Loucy (cell line): ENCODE results near the gene RAPH1.
"Not testable (repeated sequence)": the region's sequence is repeated elsewhere in the genome, so short reads cannot be mapped to it uniquely, and the experiment has no call there.

ENCODE experiments used
- H2AFZ ChIP-seq: fragments of 200-600 bp; sonication (generic); 2 replicates; pipeline ENCODE4 v1.6.0; 2016; ENCODE audit warnings: antibody characterized with exemption, mild to moderate bottlenecking, low read length, moderate library complexity
- H3F3A ChIP-seq: fragments of 200-600 bp; 2 replicates; pipeline ENCODE4 v1.6.0; 2016; ENCODE audit warnings: antibody characterized with exemption, low read depth, mild to moderate bottlenecking
- H3K27me3 ChIP-seq: fragments of 200-600 bp; sonication (generic); 2 replicates; pipeline ENCODE4 v1.6.1; 2014; ENCODE audit warnings: low read length, mild to moderate bottlenecking; ENCODE audit not compliant: insufficient read depth, poor library complexity, severe bottlenecking
- H3K36me3 ChIP-seq: fragments of 200-600 bp; sonication (generic); 2 replicates; pipeline ENCODE4 v1.6.1; 2016; ENCODE audit warnings: low read length; ENCODE audit not compliant: insufficient read depth
- H3K4me1 ChIP-seq: fragments of 200-600 bp; sonication (generic); 2 replicates; pipeline ENCODE4 v1.5.1; 2014; ENCODE audit warnings: low read length, mild to moderate bottlenecking; ENCODE audit not compliant: insufficient read depth, poor library complexity, severe bottlenecking
- H3K4me2 ChIP-seq: fragments of 200-600 bp; sonication (generic); 2 replicates; pipeline ENCODE4 v1.6.0; 2014; ENCODE audit warnings: antibody characterized with exemption, low read length, low read depth, mild to moderate bottlenecking; ENCODE audit not compliant: poor library complexity, severe bottlenecking
- H3K4me3 ChIP-seq: fragments of 200-600 bp; sonication (generic); 2 replicates; pipeline ENCODE4 v1.5.1; 2014; ENCODE audit warnings: low read length, mild to moderate bottlenecking, mixed read lengths; ENCODE audit not compliant: poor library complexity, severe bottlenecking
- H3K79me2 ChIP-seq: fragments of 200-600 bp; sonication (generic); 2 replicates; pipeline ENCODE4 v1.6.1; 2014; ENCODE audit warnings: low read length; ENCODE audit not compliant: insufficient read depth
- H3K9ac ChIP-seq: fragments of 200-600 bp; sonication (generic); 2 replicates; pipeline ENCODE4 v1.6.0; 2014; ENCODE audit warnings: mild to moderate bottlenecking, low read depth, low read length, moderate library complexity; ENCODE audit not compliant: poor library complexity, severe bottlenecking
- H3K9me2 ChIP-seq: fragments of 200-600 bp; sonication (generic); replicated peaks from 2 replicates; pipeline ENCODE4 v1.6.1; 2016; ENCODE audit warnings: low read depth, low read length, mixed read lengths
- H3K9me3 ChIP-seq: fragments of 200-600 bp; sonication (generic); 2 replicates; pipeline ENCODE4 v1.6.1; 2014; ENCODE audit warnings: mild to moderate bottlenecking, antibody characterized with exemption, low read length, low read depth; ENCODE audit not compliant: insufficient read depth
- H4K20me1 ChIP-seq: fragments of 200-600 bp; sonication (generic); 2 replicates; pipeline ENCODE4 v1.6.0; 2014; ENCODE audit warnings: antibody characterized with exemption, low read length, mild to moderate bottlenecking; ENCODE audit not compliant: insufficient read depth, poor library complexity, severe bottlenecking
- CTCF ChIP-seq: fragments of 200-600 bp; sonication (generic); conservative IDR thresholded peaks from 2 replicates; pipeline ENCODE4 v1.5.1; 2014; ENCODE audit warnings: mild to moderate bottlenecking, antibody characterized with exemption, low read length
- EZH2phosphoT487 ChIP-seq: fragments of 200-600 bp; IDR thresholded peaks from 2 replicates; pipeline ENCODE4 v1.6.1; 2018; ENCODE audit warnings: antibody characterized with exemption, mild to moderate bottlenecking, moderate library complexity, borderline replicate concordance

Gene RAPH1

GRCh38 chr2:203547356-203547755 is 12.3 kb upstream of the RAPH1 start:
- Histone ChIP-seq H3K79me2 (no peaks in the 10 kb centered on the region), H3K9me2 (no peaks in the 10 kb centered on the region), H4K20me1 (no peaks in the 10 kb centered on the region), H3K4me3 (no peak overlapping the region), H3K4me1 (no peaks in the 10 kb centered on the region), H3K9ac (no peak overlapping the region), H3K4me2 (no peak overlapping the region), H3K9me3 (no peaks in the 10 kb centered on the region), H2AFZ (no peak overlapping the region), H3F3A (no peaks in the 10 kb centered on the region), H3K36me3 (no peaks in the 10 kb centered on the region), H3K27me3 (no peaks in the 10 kb centered on the region)
- TF ChIP-seq CTCF (no peak), EZH2phosphoT487 (no peak)

- Histone ChIP-seq H3K4me1 (no peaks in the 10 kb centered on the region), H3K79me2 (no peaks in the 10 kb centered on the region), H3K9me3 (no peaks in the 10 kb centered on the region), H4K20me1 (no peaks in the 10 kb centered on the region), H3K9ac (no peak overlapping the region), H2AFZ (no peak overlapping the region), H3K27me3 (no peaks in the 10 kb centered on the region), H3K4me3 (no peak overlapping the region), H3K36me3 (no peaks in the 10 kb centered on the region), H3F3A (no peaks in the 10 kb centered on the region), H3K9me2 (no peaks in the 10 kb centered on the region), H3K4me2 (no peak overlapping the region)
- no peak for TF ChIP-seq CTCF
- no peak for TF ChIP-seq EZH2phosphoT487
These were observed 9.3 kb upstream of the RAPH1 start for GRCh38 chr2:203544402-203544801.

GRCh38 chr2:203543898-203544328 is 8.8 kb upstream of the RAPH1 start:
- no peaks in the 10 kb centered on the region for H3K27me3 ChIP-seq
- H3K4me1 ChIP-seq: no peaks in the 10 kb centered on the region
- H3K4me3 ChIP-seq: no peak overlapping the region
- H3K79me2 ChIP-seq: no peaks in the 10 kb centered on the region
- no peak overlapping the region for H3K9ac ChIP-seq
- H3K9me2 ChIP-seq: no peaks in the 10 kb centered on the region
- no peak for TF ChIP-seq EZH2phosphoT487
- TF ChIP-seq CTCF: no peak
- H4K20me1 ChIP-seq: no peaks in the 10 kb centered on the region
- no peaks in the 10 kb centered on the region for H3K9me3 ChIP-seq
- H3K36me3 ChIP-seq: no peaks in the 10 kb centered on the region
- H3F3A ChIP-seq: no peaks in the 10 kb centered on the region
- no peak overlapping the region for H3K4me2 ChIP-seq
- no peak overlapping the region for H2AFZ ChIP-seq

GRCh38 chr2:203540598-203540997 is 5.5 kb upstream of the RAPH1 start:
- not testable (repeated sequence) for H3K4me2 ChIP-seq, H3K36me3 ChIP-seq, H3K9me3 ChIP-seq, H3K9me2 ChIP-seq, H4K20me1 ChIP-seq, H3K4me1 ChIP-seq, H3F3A ChIP-seq, H3K9ac ChIP-seq, H3K79me2 ChIP-seq, H3K4me3 ChIP-seq, H2AFZ ChIP-seq, H3K27me3 ChIP-seq

- H2AFZ ChIP-seq, H3K79me2 ChIP-seq, H3K9ac ChIP-seq, H3K4me2 ChIP-seq, H3K36me3 ChIP-seq, H3K27me3 ChIP-seq, H3K9me2 ChIP-seq, H3K9me3 ChIP-seq, H3K4me1 ChIP-seq, H3F3A ChIP-seq, H4K20me1 ChIP-seq, H3K4me3 ChIP-seq: not testable (repeated sequence)
These were observed 3.1 kb upstream of the RAPH1 start for GRCh38 chr2:203538237-203538636.

- not testable (repeated sequence) for H3K4me3 ChIP-seq
These were observed 1.5 kb upstream of the RAPH1 start for GRCh38 chr2:203536586-203536951.

More at GRCh38 chr2:203536586-203536951, 1.5 kb upstream of the RAPH1 start:
- not testable (repeated sequence) for H3K9me2 ChIP-seq, H3K4me2 ChIP-seq, H3K9ac ChIP-seq, H3K36me3 ChIP-seq, H3K4me1 ChIP-seq, H3K79me2 ChIP-seq, H2AFZ ChIP-seq, H3K9me3 ChIP-seq, H3F3A ChIP-seq, H4K20me1 ChIP-seq
- peaks cover 26% of the 10 kb centered on the region for H3K27me3 ChIP-seq
